Naive thymus-derived CD4-positive, alpha-beta T cell (primary cell): ENCODE data around the gene UBE4B. TPM values are rescaled to one million over a fixed set of nuclear protein-coding genes. Genes with fewer than 3 reads are reported as not detected.
"Not testable (repeated sequence)": the region's sequence is repeated elsewhere in the genome, so short reads cannot be mapped to it uniquely, and the experiment has no call there.

ENCODE experiments used
- ATAC-seq: fragments of 150-1000 bp; cut with Tn5 transposase; 2 replicates; pipeline ENCODE4 v1.10.0; 2021; ENCODE audit warnings: mild to moderate bottlenecking, moderate library complexity
- CTCF ChIA-PET: fragments of 350-600 bp; sonication (Branson Sonifier 250); formaldehyde crosslinking; loops from one replicate; lab custom pipeline; 2021; ENCODE audit warnings: antibody characterized with exemption; lab: Charles Lee
- POLR2A ChIA-PET: fragments of 350-600 bp; sonication (Branson Sonifier 250); formaldehyde crosslinking; loops from one replicate; lab custom pipeline; 2021; ENCODE audit warnings: antibody characterized with exemption, inconsistent platforms; lab: Charles Lee
- DNase-seq, 9 donors: peaks; one replicate each; pipeline versions ENCODE4 v3.0.0 to v3.0.0-alpha.2; 2020 to 2022; ENCODE audit warnings: mixed read lengths in 1 of 9
- H3K27ac ChIP-seq: one replicate; pipeline ENCODE4 v1.7.0; 2013; ENCODE audit warnings: mild to moderate bottlenecking, low read depth, low read length, moderate library complexity
- H3K27me3 ChIP-seq, 2 donors: one replicate each; pipeline ENCODE4 v1.7.0; 2013; ENCODE audit warnings: low read length in 2 of 2, mild to moderate bottlenecking in 2 of 2, moderate library complexity in 2 of 2; ENCODE audit not compliant: control insufficient read depth in 2 of 2, insufficient read depth in 2 of 2
- H3K36me3 ChIP-seq, 3 experiments: 1 replicate in 2 of 3; 2 replicates in 1 of 3; pipeline ENCODE4 v1.7.0; 2013; ENCODE audit warnings: low read length in 3 of 3, mild to moderate bottlenecking in 3 of 3, moderate library complexity in 1 of 3; ENCODE audit not compliant: insufficient read depth in 3 of 3, control insufficient read depth in 2 of 3
- H3K4me1 ChIP-seq, 2 donors: one replicate each; pipeline ENCODE4 v1.7.0; 2013; ENCODE audit warnings: low read length in 2 of 2, mild to moderate bottlenecking in 2 of 2, moderate library complexity in 1 of 2; ENCODE audit not compliant: control insufficient read depth in 2 of 2, insufficient read depth in 2 of 2
- H3K4me3 ChIP-seq: 2 replicates; pipeline ENCODE4 v1.7.0; 2013; ENCODE audit warnings: mild to moderate bottlenecking, low read length
- H3K9me3 ChIP-seq, 3 experiments: 1 replicate in 2 of 3; 2 replicates in 1 of 3; pipeline ENCODE4 v1.7.0; 2013; ENCODE audit warnings: low read length in 3 of 3; ENCODE audit not compliant: control insufficient read depth in 2 of 3
- H3K27ac Mint-ChIP-seq, 9 donors: one replicate each; pipeline ENCODE4 v1.8.0; 2020 to 2022; ENCODE audit warnings: mixed read lengths in 9 of 9, mild to moderate bottlenecking in 8 of 9, moderate library complexity in 5 of 9, inconsistent platforms in 2 of 9
- H3K27me3 Mint-ChIP-seq, 5 donors: one replicate each; pipeline ENCODE4 v1.8.0; 2021 to 2022; ENCODE audit warnings: mixed read lengths in 5 of 5, mild to moderate bottlenecking in 1 of 5
- H3K36me3 Mint-ChIP-seq, 5 donors: one replicate each; pipeline ENCODE4 v1.8.0; 2020 to 2022; ENCODE audit warnings: mixed read lengths in 5 of 5, mild to moderate bottlenecking in 3 of 5, inconsistent platforms in 1 of 5
- H3K4me1 Mint-ChIP-seq, 7 donors: one replicate each; pipeline ENCODE4 v1.8.0; 2020 to 2022; ENCODE audit warnings: mixed read lengths in 7 of 7, mild to moderate bottlenecking in 3 of 7, inconsistent platforms in 1 of 7
- H3K4me3 Mint-ChIP-seq, 10 donors: one replicate each; pipeline ENCODE4 v1.8.0; 2020 to 2022; ENCODE audit warnings: mild to moderate bottlenecking in 10 of 10, mixed read lengths in 10 of 10, moderate library complexity in 6 of 10, inconsistent platforms in 2 of 10
- H3K9me3 Mint-ChIP-seq, 11 donors: one replicate each; pipeline ENCODE4 v1.8.0; 2020 to 2022; ENCODE audit warnings: mixed read lengths in 11 of 11, mild to moderate bottlenecking in 4 of 11, inconsistent platforms in 1 of 11, moderate library complexity in 1 of 11
- intact Hi-C, 2 donors: fragments of 100-400 bp; cut with micrococcal nuclease; formaldehyde crosslinking; loops; one replicate each; pipeline ENCODE4 v1.15.1; 2023
- polyA plus RNA-seq, 2 donors: library from polyadenylated mRNA; unstranded; fragments of 300-500 nt; fragmentation: Illumina TruSeq; gene quantifications; one replicate each; pipeline ENCODE4 v1.2.3, GENCODE V29; 2021
- total RNA-seq, 6 experiments: library from RNA in 5 of 6; stranded (reverse) in 5 of 6; gene quantifications; 1 replicate in 5 of 6; 2 replicates in 1 of 6; pipeline ENCODE4 v1.2.3 and lab custom pipeline; 2021 to 2026

The UBE4B gene
- total and polyA plus RNA-seq, 7 experiments from 2014 or later: 7.5 to 48.3 (median 39.2) TPM

GRCh38 chr1:10019561-10019960, 13.2 kb upstream of the UBE4B start:
- H3K4me3 Mint-ChIP-seq: no peak overlapping the region
- no peak overlapping the region for H3K27ac Mint-ChIP-seq
- H3K4me1 Mint-ChIP-seq: peaks cover 0 to 7% (median 0%) of the 10 kb centered on the region in 7 donors

GRCh38 chr1:10020086-10020485, 12.7 kb upstream of the UBE4B start:
- Histone ChIP-seq H3K4me3 (no peak overlapping the region), H3K36me3 (no peaks in the 10 kb centered on the region), H3K27ac (no peak overlapping the region), H3K27me3 (no peaks in the 10 kb centered on the region), H3K4me1 (no peaks in the 10 kb centered on the region), H3K9me3 (no peaks in the 10 kb centered on the region)
- ATAC-seq: no peak
- no peaks in the 10 kb centered on the region for H3K36me3 Mint-ChIP-seq
- no peaks in the 10 kb centered on the region for H3K27me3 Mint-ChIP-seq
- DNase-seq: no peak
- peaks cover 0 to 7% (median 0%) of the 10 kb centered on the region in 7 donors for H3K4me1 Mint-ChIP-seq
- no peak overlapping the region for H3K4me3 Mint-ChIP-seq
- POLR2A ChIA-PET: no interaction called here
- no peaks in the 10 kb centered on the region for H3K9me3 Mint-ChIP-seq
- intact Hi-C loops: no loop called here
- H3K27ac Mint-ChIP-seq: no peak overlapping the region
- CTCF ChIA-PET: no interaction called here

More at GRCh38 chr1:10019561-10019960, 13.2 kb upstream of the UBE4B start:
- Histone ChIP-seq H3K36me3 (no peaks in the 10 kb centered on the region), H3K27ac (no peak overlapping the region), H3K4me1 (no peaks in the 10 kb centered on the region), H3K27me3 (no peaks in the 10 kb centered on the region), H3K9me3 (no peaks in the 10 kb centered on the region), H3K4me3 (no peak overlapping the region)
- ChIA-PET CTCF (no interaction called here), POLR2A (no interaction called here)
- ATAC-seq (no peak), DNase-seq (no peak)
- no peaks in the 10 kb centered on the region for H3K36me3 Mint-ChIP-seq
- intact Hi-C loops: no loop called here
- no peaks in the 10 kb centered on the region for H3K9me3 Mint-ChIP-seq
- no peaks in the 10 kb centered on the region for H3K27me3 Mint-ChIP-seq

DNA sequence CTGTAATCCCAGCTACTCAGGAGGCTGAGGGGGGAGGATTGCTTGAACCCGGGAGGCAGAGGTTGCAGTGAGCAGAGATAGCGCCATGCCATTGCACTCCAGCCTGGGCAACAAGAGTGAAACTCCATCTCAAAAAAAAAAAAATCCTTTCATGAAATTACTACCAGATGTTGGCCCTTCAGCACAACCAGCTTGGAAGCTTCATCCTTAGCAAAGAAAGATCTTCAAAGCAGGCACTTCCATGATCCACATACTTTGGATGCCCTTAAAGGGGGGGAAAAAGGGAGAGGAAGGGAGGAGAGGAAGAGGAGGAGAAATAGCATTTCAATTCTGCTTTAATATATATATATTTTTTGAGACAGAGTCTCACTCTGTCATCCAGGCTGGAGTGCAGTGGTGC, 12.1 kb upstream of the UBE4B start:
- ATAC-seq, H3K27me3 ChIP-seq, H3K27me3 Mint-ChIP-seq, H3K4me3 ChIP-seq, H3K27ac ChIP-seq, DNase-seq, H3K36me3 ChIP-seq, POLR2A ChIA-PET, H3K27ac Mint-ChIP-seq, H3K4me3 Mint-ChIP-seq, H3K4me1 ChIP-seq, H3K4me1 Mint-ChIP-seq, H3K36me3 Mint-ChIP-seq, H3K9me3 ChIP-seq, intact Hi-C loops, H3K9me3 Mint-ChIP-seq: not testable (repeated sequence)
- CTCF ChIA-PET: interaction anchor here (0.6 kb wide), 1 partner anchor 33 kb away, joined by 4 read pairs; no protein-coding TSS in a partner anchor

DNA sequence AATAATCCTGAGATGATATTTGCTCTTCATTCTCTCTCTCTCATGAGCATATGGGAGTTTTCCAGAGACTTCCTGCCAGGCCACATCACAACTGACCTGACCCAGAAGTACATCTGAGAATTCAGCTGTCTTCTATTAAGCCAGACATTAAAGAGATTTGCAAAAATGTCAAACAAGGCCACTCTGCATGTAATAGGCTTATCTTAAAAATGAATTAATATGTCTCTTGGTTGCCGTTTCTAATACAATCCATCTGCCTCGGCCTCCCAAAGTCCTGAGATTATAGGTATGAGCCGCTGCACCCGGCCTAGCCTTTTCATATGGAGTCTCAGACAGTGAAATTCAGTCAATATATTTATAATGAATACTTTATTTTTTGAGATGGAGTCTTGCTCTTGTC, 10.8 kb upstream of the UBE4B start:
- CTCF ChIA-PET, H3K9me3 Mint-ChIP-seq: not testable (repeated sequence)

GRCh38 chr1:10022656-10023055, 10.1 kb upstream of the UBE4B start:
- ATAC-seq: no peak

More for the DNA sequence above, 10.8 kb upstream of the UBE4B start:
- H3K36me3 ChIP-seq, ATAC-seq, H3K27me3 Mint-ChIP-seq, H3K27ac Mint-ChIP-seq, intact Hi-C loops, H3K9me3 ChIP-seq, DNase-seq, H3K27me3 ChIP-seq, H3K4me1 Mint-ChIP-seq, H3K36me3 Mint-ChIP-seq, H3K4me3 Mint-ChIP-seq, H3K27ac ChIP-seq, H3K4me1 ChIP-seq, POLR2A ChIA-PET, H3K4me3 ChIP-seq: not testable (repeated sequence)

GRCh38 chr1:10025354-10025753, 7.4 kb upstream of the UBE4B start:
- Mint-ChIP-seq H3K36me3 (no peaks in the 10 kb centered on the region), H3K4me1 (peaks cover 0 to 2% (median 0%) of the 10 kb centered on the region in 7 donors), H3K27ac (no peak overlapping the region), H3K27me3 (no peaks in the 10 kb centered on the region), H3K9me3 (no peaks in the 10 kb centered on the region), H3K4me3 (no peak overlapping the region)
- H3K4me1 ChIP-seq: no peaks in the 10 kb centered on the region
- ATAC-seq (no peak), DNase-seq (no peak)
- no peaks in the 10 kb centered on the region for H3K27me3 ChIP-seq
- intact Hi-C loops: no loop called here
- no peak overlapping the region for H3K27ac ChIP-seq
- no peak overlapping the region for H3K4me3 ChIP-seq
- H3K9me3 ChIP-seq: no peaks in the 10 kb centered on the region
- no peaks in the 10 kb centered on the region for H3K36me3 ChIP-seq
- CTCF ChIA-PET: no interaction called here
- POLR2A ChIA-PET: no interaction called here

More at GRCh38 chr1:10022656-10023055, 10.1 kb upstream of the UBE4B start:
- Histone ChIP-seq H3K9me3 (no peaks in the 10 kb centered on the region), H3K4me3 (no peak overlapping the region), H3K27ac (no peak overlapping the region), H3K4me1 (no peaks in the 10 kb centered on the region), H3K27me3 (no peaks in the 10 kb centered on the region), H3K36me3 (no peaks in the 10 kb centered on the region)
- no peaks in the 10 kb centered on the region for H3K27me3 Mint-ChIP-seq
- no peaks in the 10 kb centered on the region for H3K36me3 Mint-ChIP-seq
- H3K4me3 Mint-ChIP-seq: no peak overlapping the region
- intact Hi-C loops: no loop called here
- ChIA-PET POLR2A (no interaction called here), CTCF (no interaction called here)
- DNase-seq: no peak
- peaks cover 0 to 7% (median 0%) of the 10 kb centered on the region in 7 donors for H3K4me1 Mint-ChIP-seq
- H3K9me3 Mint-ChIP-seq: no peaks in the 10 kb centered on the region
- H3K27ac Mint-ChIP-seq: no peak overlapping the region

DNA sequence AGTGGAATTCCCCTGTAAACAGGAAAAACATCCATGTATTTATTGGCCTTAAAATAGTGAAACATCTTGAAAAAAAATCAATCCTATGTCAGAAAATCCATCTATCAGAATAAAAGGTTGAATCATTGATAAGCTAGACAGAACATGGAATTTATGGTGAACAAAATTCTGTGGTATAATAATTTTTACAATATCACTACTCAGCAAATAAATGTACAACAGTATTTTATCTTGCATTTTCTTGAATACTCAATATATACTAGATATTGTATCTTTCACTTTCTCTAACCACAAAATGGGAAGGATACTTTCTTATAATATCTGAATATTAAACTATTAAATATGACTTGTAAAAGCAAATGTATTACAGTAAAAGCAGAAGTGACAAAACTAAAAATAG, 5.7 kb upstream of the UBE4B start:
- H3K9me3 Mint-ChIP-seq: no peaks in the 10 kb centered on the region

More for the DNA sequence above, 5.7 kb upstream of the UBE4B start:
- Histone ChIP-seq H3K4me3 (no peak overlapping the region), H3K4me1 (no peaks in the 10 kb centered on the region), H3K27me3 (no peaks in the 10 kb centered on the region), H3K36me3 (no peaks in the 10 kb centered on the region), H3K9me3 (no peaks in the 10 kb centered on the region), H3K27ac (no peak overlapping the region)
- ChIA-PET CTCF (no interaction called here), POLR2A (no interaction called here)
- Mint-ChIP-seq H3K27ac (no peak overlapping the region), H3K36me3 (no peaks in the 10 kb centered on the region), H3K4me1 (peaks cover 0 to 2% (median under 1%) of the 10 kb centered on the region in 7 donors), H3K4me3 (no peak overlapping the region), H3K27me3 (no peaks in the 10 kb centered on the region)
- DNase-seq (no peak), ATAC-seq (no peak)
- intact Hi-C loops: no loop called here
